ENCODE results near the gene CACNA2D3. TPM values are rescaled to one million over a fixed set of nuclear protein-coding genes. Genes with fewer than 3 reads are reported as not detected.

Gene CACNA2D3
- total RNA-seq, 1 donor from 2014 or later = not detected

DNA sequence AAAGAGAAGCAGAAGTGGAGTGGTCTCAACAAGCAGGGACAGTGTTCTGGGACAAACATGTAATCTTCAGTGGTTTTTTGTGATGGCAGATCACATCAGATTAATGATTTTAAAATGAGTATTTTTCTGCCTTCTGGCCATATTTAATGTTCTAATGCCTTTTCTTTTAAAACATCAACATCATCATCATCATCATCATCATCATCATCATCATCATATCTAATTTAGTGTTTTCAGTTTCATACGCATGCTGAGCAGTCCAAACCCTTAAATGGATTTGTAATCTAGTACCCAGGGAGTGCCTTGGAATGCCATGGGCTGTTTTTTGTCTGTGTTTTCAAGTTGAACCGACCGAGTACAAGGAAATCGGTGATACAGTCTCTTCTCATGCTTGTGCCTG is 68.9 kb downstream of the CACNA2D3 start:
- Histone ChIP-seq H3K27me3 (no peaks in the 10 kb centered on the region), H3K9me3 (ENCODE audit: low read depth) (no peaks in the 10 kb centered on the region), H3K9ac (no peak overlapping the region), H3K4me1 (no peaks in the 10 kb centered on the region), H3K4me3 (no peak overlapping the region), H2AFZ (replicated peaks) (no peak overlapping the region), H3K36me3 (no peaks in the 10 kb centered on the region), H4K20me1 (ENCODE audit: low read depth) (peaks cover 9% of the 10 kb centered on the region), H3K27ac (no peak overlapping the region), H3K4me2 (no peak overlapping the region), H3F3A (ENCODE audit: low read depth) (no peaks in the 10 kb centered on the region), H3K79me2 (ENCODE audit: low read depth) (no peaks in the 10 kb centered on the region)
- Mint-ChIP-seq H3K9me3 (no peaks in the 10 kb centered on the region), H3K27me3 (ENCODE audit: insufficient read depth, low read depth) (peaks cover 12% of the 10 kb centered on the region), H3K27ac (no peak overlapping the region), H3K4me3 (no peak overlapping the region), H3K36me3 (no peaks in the 10 kb centered on the region), H3K4me1 (peaks cover 3% of the 10 kb centered on the region)
- DNase-seq (ENCODE audit: low spot score) = no peak
- no peak for TF ChIP-seq CTCF (IDR thresholded peaks at IDR 0.05)
- TF ChIP-seq EZH2phosphoT487 (IDR thresholded peaks at IDR 0.05) = no peak
- no peak for TF ChIP-seq EZH2 (IDR thresholded peaks at IDR 0.05)

GRCh38 chr3:54192026-54192425 is 69.7 kb downstream of the CACNA2D3 start:
- no peak for TF ChIP-seq CTCF (IDR thresholded peaks at IDR 0.05)
- no peak for TF ChIP-seq EZH2phosphoT487 (IDR thresholded peaks at IDR 0.05)
- TF ChIP-seq EZH2 (IDR thresholded peaks at IDR 0.05) = no peak
- Histone ChIP-seq H3F3A (ENCODE audit: low read depth) (no peaks in the 10 kb centered on the region), H3K36me3 (no peaks in the 10 kb centered on the region), H4K20me1 (ENCODE audit: low read depth) (peaks cover 6% of the 10 kb centered on the region), H3K9me3 (ENCODE audit: low read depth) (no peaks in the 10 kb centered on the region), H3K4me3 (no peak overlapping the region), H3K4me1 (no peaks in the 10 kb centered on the region), H3K4me2 (no peak overlapping the region), H3K27ac (no peak overlapping the region), H3K9ac (no peak overlapping the region), H2AFZ (replicated peaks) (no peak overlapping the region), H3K27me3 (no peaks in the 10 kb centered on the region), H3K79me2 (ENCODE audit: low read depth) (no peaks in the 10 kb centered on the region)
- Mint-ChIP-seq H3K27ac (no peak overlapping the region), H3K36me3 (no peaks in the 10 kb centered on the region), H3K27me3 (ENCODE audit: insufficient read depth, low read depth) (peaks cover 10% of the 10 kb centered on the region), H3K4me1 (peaks cover 8% of the 10 kb centered on the region), H3K4me3 (no peak overlapping the region), H3K9me3 (no peaks in the 10 kb centered on the region)
- no peak for DNase-seq (ENCODE audit: low spot score)

GRCh38 chr3:54193093-54193492 is 70.7 kb downstream of the CACNA2D3 start:
- no peak for DNase-seq (ENCODE audit: low spot score)

More at GRCh38 chr3:54193093-54193492, 70.7 kb downstream of the CACNA2D3 start:
- H3K27me3 Mint-ChIP-seq (ENCODE audit: insufficient read depth, low read depth) = peaks cover 8% of the 10 kb centered on the region
- H3K4me3 Mint-ChIP-seq = no peak overlapping the region
- Histone ChIP-seq H3K27ac (no peak overlapping the region), H3K36me3 (no peaks in the 10 kb centered on the region), H3K4me2 (no peak overlapping the region), H4K20me1 (ENCODE audit: low read depth) (peaks cover 6% of the 10 kb centered on the region), H3K79me2 (ENCODE audit: low read depth) (no peaks in the 10 kb centered on the region), H3K27me3 (no peaks in the 10 kb centered on the region), H3K4me3 (no peak overlapping the region), H2AFZ (replicated peaks) (no peak overlapping the region), H3F3A (ENCODE audit: low read depth) (no peaks in the 10 kb centered on the region), H3K4me1 (no peaks in the 10 kb centered on the region), H3K9ac (no peak overlapping the region), H3K9me3 (ENCODE audit: low read depth) (no peaks in the 10 kb centered on the region)
- no peak overlapping the region for H3K27ac Mint-ChIP-seq
- no peaks in the 10 kb centered on the region for H3K9me3 Mint-ChIP-seq
- H3K36me3 Mint-ChIP-seq = no peaks in the 10 kb centered on the region
- H3K4me1 Mint-ChIP-seq = peaks cover 8% of the 10 kb centered on the region
- TF ChIP-seq EZH2phosphoT487 (IDR thresholded peaks at IDR 0.05) (no peak), EZH2 (IDR thresholded peaks at IDR 0.05) (no peak), CTCF (IDR thresholded peaks at IDR 0.05) (no peak)
